ENCODE measurements around the gene TAF7.

- no peak for TF ChIP-seq EZH2 (IDR thresholded peaks at IDR 0.05; ENCODE audit: insufficient read depth, poor library complexity, severe bottlenecking)
- no peak for TF ChIP-seq EZH2phosphoT487 (IDR thresholded peaks at IDR 0.05; ENCODE audit: insufficient read depth, low read depth)
These were observed 39.3 kb upstream of the TAF7 start, which contains the start of gene PCDHGB2 for GRCh38 chr5:141359790-141360426.
